WTC11 (cell line): Measurements from ENCODE around the gene PTPA. TPM values are rescaled to one million over a fixed set of nuclear protein-coding genes. Genes with fewer than 3 reads are reported as not detected.

Experiments
- AR ChIP-seq: fragments of 250-450 bp; sonication (Bioruptor Pico); IDR thresholded peaks from 2 replicates; pipeline ENCODE4 v1.9.0; 2021; ENCODE audit warnings: mild to moderate bottlenecking
- ATF1 ChIP-seq: sonication (generic); formaldehyde crosslinking; IDR thresholded peaks from 2 replicates; pipeline ENCODE4 v1.8.1; 2023; ENCODE audit warnings: mild to moderate bottlenecking, moderate library complexity, missing genetic modification reagents
- CREB1 ChIP-seq: sonication (generic); formaldehyde crosslinking; IDR thresholded peaks from 2 replicates; pipeline ENCODE4 v1.8.0; 2023; ENCODE audit warnings: mild to moderate bottlenecking, missing genetic modification reagents
- E2F5 ChIP-seq: sonication (generic); formaldehyde crosslinking; IDR thresholded peaks from 2 replicates; pipeline ENCODE4 v1.8.1; 2022; ENCODE audit warnings: mild to moderate bottlenecking, moderate library complexity, missing genetic modification reagents
- FOXK1 ChIP-seq: sonication (generic); formaldehyde crosslinking; IDR thresholded peaks from 2 replicates; pipeline ENCODE4 v1.8.0; 2022; ENCODE audit warnings: mild to moderate bottlenecking, moderate library complexity, missing genetic modification reagents
- GTF2I ChIP-seq: fragments of 250-450 bp; sonication (Bioruptor Pico); conservative IDR thresholded peaks from 2 replicates; pipeline ENCODE4 v1.4.0; 2021; ENCODE audit warnings: mild to moderate bottlenecking
- IRF2 ChIP-seq: sonication (generic); formaldehyde crosslinking; IDR thresholded peaks from 2 replicates; pipeline ENCODE4 v1.8.0; 2022; ENCODE audit warnings: low read depth, missing genetic modification reagents, borderline replicate concordance
- MLX ChIP-seq: sonication (generic); formaldehyde crosslinking; IDR thresholded peaks from 2 replicates; pipeline ENCODE4 v1.8.1; 2023; ENCODE audit warnings: mild to moderate bottlenecking, missing genetic modification reagents, moderate library complexity
- MXD4 ChIP-seq: fragments of 250-450 bp; sonication (Bioruptor Pico); IDR thresholded peaks from 2 replicates; pipeline ENCODE4 v1.8.0; 2021; ENCODE audit warnings: mild to moderate bottlenecking, moderate library complexity, borderline replicate concordance
- NFYB ChIP-seq: sonication (generic); formaldehyde crosslinking; conservative IDR thresholded peaks from 2 replicates; pipeline ENCODE4 v1.8.0; 2022; ENCODE audit warnings: low read depth, missing genetic modification reagents
- NR3C1 ChIP-seq: sonication (generic); formaldehyde crosslinking; conservative IDR thresholded peaks from 2 replicates; pipeline ENCODE4 v1.8.1; 2023; ENCODE audit warnings: low read depth, mild to moderate bottlenecking, missing genetic modification reagents
- SMAD3 ChIP-seq: sonication (generic); formaldehyde crosslinking; IDR thresholded peaks from 2 replicates; pipeline ENCODE4 v1.8.0; 2022; ENCODE audit warnings: missing genetic modification reagents, mild to moderate bottlenecking, borderline replicate concordance
- SMAD4 ChIP-seq: sonication (generic); formaldehyde crosslinking; IDR thresholded peaks from 2 replicates; pipeline ENCODE4 v1.8.0; 2022; ENCODE audit warnings: mild to moderate bottlenecking, missing genetic modification reagents
- TCF7 ChIP-seq: sonication (generic); formaldehyde crosslinking; IDR thresholded peaks from 2 replicates; pipeline ENCODE4 v1.8.0; 2022; ENCODE audit warnings: mild to moderate bottlenecking, low read depth, missing genetic modification reagents, moderate library complexity
- TEAD4 ChIP-seq: sonication (generic); formaldehyde crosslinking; IDR thresholded peaks from 2 replicates; pipeline ENCODE4 v1.8.0; 2022; ENCODE audit warnings: mild to moderate bottlenecking, missing genetic modification reagents
- USF1 ChIP-seq: sonication (generic); formaldehyde crosslinking; IDR thresholded peaks from 2 replicates; pipeline ENCODE4 v1.8.0; 2022; ENCODE audit warnings: mild to moderate bottlenecking, missing genetic modification reagents
- ZBTB43 ChIP-seq: sonication (generic); formaldehyde crosslinking; IDR thresholded peaks from 2 replicates; pipeline ENCODE4 v1.8.1; 2023; ENCODE audit warnings: mild to moderate bottlenecking, missing genetic modification reagents
- ZNF121 ChIP-seq: sonication (generic); formaldehyde crosslinking; IDR thresholded peaks from 2 replicates; pipeline ENCODE4 v1.8.0; 2023; ENCODE audit warnings: missing genetic modification reagents
- ZNF138 ChIP-seq: sonication (generic); formaldehyde crosslinking; conservative IDR thresholded peaks from 2 replicates; pipeline ENCODE4 v1.8.1; 2022; ENCODE audit warnings: mild to moderate bottlenecking, moderate library complexity, missing genetic modification reagents
- ZNF219 ChIP-seq: sonication (generic); formaldehyde crosslinking; IDR thresholded peaks from 2 replicates; pipeline ENCODE4 v1.8.0; 2023; ENCODE audit warnings: missing genetic modification reagents, mild to moderate bottlenecking, borderline replicate concordance
- ZNF396 ChIP-seq: fragments of 250-450 bp; sonication (Bioruptor Pico); IDR thresholded peaks from 2 replicates; pipeline ENCODE4 v1.8.0; 2021; ENCODE audit warnings: mild to moderate bottlenecking, moderate library complexity, borderline replicate concordance
- ZNF416 ChIP-seq: fragments of 250-450 bp; sonication (Bioruptor Pico); IDR thresholded peaks from 2 replicates; pipeline ENCODE4 v1.9.0; 2021; ENCODE audit warnings: mild to moderate bottlenecking, inconsistent platforms
- ZNF423 ChIP-seq: fragments of 250-450 bp; sonication (Bioruptor Pico); IDR thresholded peaks from 2 replicates; pipeline ENCODE4 v2.1.2; 2022; ENCODE audit warnings: mild to moderate bottlenecking, moderate library complexity
- ZNF512 ChIP-seq: sonication (generic); formaldehyde crosslinking; IDR thresholded peaks from 2 replicates; pipeline ENCODE4 v1.8.1; 2022; ENCODE audit warnings: missing genetic modification reagents, borderline replicate concordance
- ZNF532 ChIP-seq: fragments of 250-450 bp; sonication (Bioruptor Pico); IDR thresholded peaks from 2 replicates; pipeline ENCODE4 v1.9.0; 2021; ENCODE audit warnings: mild to moderate bottlenecking, borderline replicate concordance
- ZNF671 ChIP-seq: fragments of 250-450 bp; sonication (Bioruptor Pico); IDR thresholded peaks from 2 replicates; pipeline ENCODE4 v1.8.0; 2021; ENCODE audit warnings: mild to moderate bottlenecking
- ZSCAN18 ChIP-seq: fragments of 250-450 bp; sonication (Bioruptor Pico); IDR thresholded peaks from 2 replicates; pipeline ENCODE4 v2.1.2; 2022; ENCODE audit warnings: mild to moderate bottlenecking, moderate library complexity
- total RNA-seq: library from RNA; stranded (reverse); gene quantifications from 3 replicates; pipeline ENCODE4 v1.2.3, GENCODE V29; 2021

Gene PTPA
- total RNA-seq, 1 experiment from 2014 or later: 186 TPM

- TF ChIP-seq FOXK1 (CRISPR knock-in tag) (peak; percentile 12; the same call in 1 of the 2 replicates), ZNF121 (CRISPR knock-in tag) (no peak), ZSCAN18 (no peak), CREB1 (CRISPR knock-in tag) (no peak), ZBTB43 (CRISPR knock-in tag) (no peak), GTF2I (CRISPR knock-in tag) (no peak), TEAD4 (CRISPR knock-in tag) (no peak), ZNF219 (CRISPR knock-in tag) (no peak), TCF7 (CRISPR knock-in tag) (no peak), ZNF138 (CRISPR knock-in tag) (no peak), ZNF512 (CRISPR knock-in tag) (no peak), NFYB (no peak), ZNF532 (CRISPR knock-in tag) (no peak), ZNF416 (CRISPR knock-in tag) (no peak), SMAD3 (CRISPR knock-in tag) (no peak), IRF2 (CRISPR knock-in tag) (no peak), E2F5 (no peak), SMAD4 (CRISPR knock-in tag) (no peak), ZNF396 (no peak), NR3C1 (no peak), ZNF423 (CRISPR knock-in tag) (no peak), ZNF671 (CRISPR knock-in tag) (no peak), MXD4 (CRISPR knock-in tag) (no peak), AR (CRISPR knock-in tag) (no peak), USF1 (no peak), ATF1 (no peak), MLX (no peak)
Measured at GRCh38 chr9:129174102-129174723, 63.0 kb downstream of the PTPA start (continued).
